ENCODE data around the gene MAGT1.
A peak's percentile ranks its signal among the peaks of the same experiment; 100 is the strongest.

MAGT1 gene

GRCh38 chrX:77788050-77788449 is 107.2 kb downstream of the MAGT1 start:
- WGBS (ENCODE audit: extremely low coverage, insufficient coverage, low lambda C conversion rate), result no CpG with 5 or more reads among the region's 2 CpGs

GRCh38 chrX:77786365-77786680 is 108.9 kb downstream of the MAGT1 start:
- WGBS (ENCODE audit: extremely low coverage, insufficient coverage, low lambda C conversion rate), result no CpG with 5 or more reads among the region's 5 CpGs

More at GRCh38 chrX:77788050-77788449, 107.2 kb downstream of the MAGT1 start:
- no peaks in the 10 kb centered on the region for H3K36me3 ChIP-seq (ENCODE audit: control insufficient read depth, insufficient read depth, low read length)
- H3K79me1 ChIP-seq (ENCODE audit: low read length), result no peaks in the 10 kb centered on the region
- H3K9ac ChIP-seq (ENCODE audit: low read length), result no peak overlapping the region
- H3K4me3 ChIP-seq (ENCODE audit: low read length), result no peak overlapping the region
- H3K4me1 ChIP-seq (ENCODE audit: control insufficient read depth, low read depth, low read length), result no peaks in the 10 kb centered on the region
- H2BK15ac ChIP-seq (replicated peaks; ENCODE audit: low read depth), result no peak overlapping the region
- H3K27me3 ChIP-seq (ENCODE audit: insufficient read depth, low read length, poor library complexity), result no peaks in the 10 kb centered on the region
- no peak overlapping the region for H2BK120ac ChIP-seq (ENCODE audit: low read depth, low read length)
- H4K8ac ChIP-seq (ENCODE audit: low read depth, low read length), result no peak overlapping the region
- H3K4ac ChIP-seq (ENCODE audit: low read depth, low read length), result no peak overlapping the region
- no peak overlapping the region for H3K23ac ChIP-seq (ENCODE audit: low read length)
- DNase-seq, result peak; percentile 3
- no peak overlapping the region for H3K4me2 ChIP-seq (ENCODE audit: low read length)
- H3K56ac ChIP-seq (ENCODE audit: low read length), result no peak overlapping the region
- no peak overlapping the region for H2BK5ac ChIP-seq (ENCODE audit: low read length)
- H3K27ac ChIP-seq (ENCODE audit: low read depth, low read length), result no peak overlapping the region
- H2AK5ac ChIP-seq (ENCODE audit: low read length), result no peak overlapping the region
- H3K79me2 ChIP-seq (ENCODE audit: control insufficient read depth, insufficient read depth, low read length), result peaks cover 23% of the 10 kb centered on the region
- H3K18ac ChIP-seq (ENCODE audit: low read length), result no peak overlapping the region
- no peak overlapping the region for H4K5ac ChIP-seq (ENCODE audit: low read length)

GRCh38 chrX:77785486-77786364 is 109.5 kb downstream of the MAGT1 start, which contains the start of gene ATRX:
Gene ATRX, minus strand, starts transcription at chrX:77786216. Its CDS starts 215 bp downstream, at chrX:77786001.
- peak within 1 kb of the TSS; percentile 4 for H3K23ac ChIP-seq (ENCODE audit: low read length)
- H3K79me1 ChIP-seq (ENCODE audit: low read length), result no peaks in the 10 kb centered on the region
- no peak within 1 kb of the TSS for H4K5ac ChIP-seq (ENCODE audit: low read length)
- H3K4me1 ChIP-seq (ENCODE audit: control insufficient read depth, low read depth, low read length), result no peaks in the 10 kb centered on the region
- H4K8ac ChIP-seq (ENCODE audit: low read depth, low read length), result no peak within 1 kb of the TSS
- peak within 1 kb of the TSS; percentile 91 for H3K9ac ChIP-seq (ENCODE audit: low read length)
- no peaks in the 10 kb centered on the region for H3K36me3 ChIP-seq (ENCODE audit: control insufficient read depth, insufficient read depth, low read length)
- peak within 1 kb of the TSS; percentile 3 for H3K4me2 ChIP-seq (ENCODE audit: low read length)
- H2BK120ac ChIP-seq (ENCODE audit: low read depth, low read length), result no peak within 1 kb of the TSS
- no peaks in the 10 kb centered on the region for H3K27me3 ChIP-seq (ENCODE audit: insufficient read depth, low read length, poor library complexity)
- peak; percentile 91 for DNase-seq
- H2BK15ac ChIP-seq (replicated peaks; ENCODE audit: low read depth), result no peak within 1 kb of the TSS
- no peak within 1 kb of the TSS for H2BK5ac ChIP-seq (ENCODE audit: low read length)
- H3K18ac ChIP-seq (ENCODE audit: low read length), result peak within 1 kb of the TSS; percentile 33
- H3K4me3 ChIP-seq (ENCODE audit: low read length), result peak within 1 kb of the TSS; percentile 60
- peak within 1 kb of the TSS; percentile 60 for H3K27ac ChIP-seq (ENCODE audit: low read depth, low read length)
- no CpG with 5 or more reads among the region's 61 CpGs for WGBS (ENCODE audit: extremely low coverage, insufficient coverage, low lambda C conversion rate)
- no peak within 1 kb of the TSS for H2AK5ac ChIP-seq (ENCODE audit: low read length)
- peak within 1 kb of the TSS; percentile 82 for H3K56ac ChIP-seq (ENCODE audit: low read length)
- H3K79me2 ChIP-seq (ENCODE audit: control insufficient read depth, insufficient read depth, low read length), result peaks cover 38% of the 10 kb centered on the region
- H3K4ac ChIP-seq (ENCODE audit: low read depth, low read length), result peak within 1 kb of the TSS; percentile 62

More at GRCh38 chrX:77786365-77786680, 108.9 kb downstream of the MAGT1 start:
- H2AK5ac ChIP-seq (ENCODE audit: low read length), result no peak overlapping the region
- H3K23ac ChIP-seq (ENCODE audit: low read length), result no peak overlapping the region
- H4K8ac ChIP-seq (ENCODE audit: low read depth, low read length), result no peak overlapping the region
- H2BK120ac ChIP-seq (ENCODE audit: low read depth, low read length), result no peak overlapping the region
- peak overlapping the region; percentile 15 for H3K56ac ChIP-seq (ENCODE audit: low read length)
- H3K18ac ChIP-seq (ENCODE audit: low read length), result no peak overlapping the region
- no peak overlapping the region for H2BK5ac ChIP-seq (ENCODE audit: low read length)
- H3K4ac ChIP-seq (ENCODE audit: low read depth, low read length), result no peak overlapping the region
- no peaks in the 10 kb centered on the region for H3K36me3 ChIP-seq (ENCODE audit: control insufficient read depth, insufficient read depth, low read length)
- H3K4me2 ChIP-seq (ENCODE audit: low read length), result no peak overlapping the region
- no peak overlapping the region for H3K4me3 ChIP-seq (ENCODE audit: low read length)
- H2BK15ac ChIP-seq (replicated peaks; ENCODE audit: low read depth), result no peak overlapping the region
- no peak for DNase-seq
- H3K27me3 ChIP-seq (ENCODE audit: insufficient read depth, low read length, poor library complexity), result no peaks in the 10 kb centered on the region
- peaks cover 33% of the 10 kb centered on the region for H3K79me2 ChIP-seq (ENCODE audit: control insufficient read depth, insufficient read depth, low read length)
- H3K4me1 ChIP-seq (ENCODE audit: control insufficient read depth, low read depth, low read length), result no peaks in the 10 kb centered on the region
- no peak overlapping the region for H4K5ac ChIP-seq (ENCODE audit: low read length)
- no peak overlapping the region for H3K27ac ChIP-seq (ENCODE audit: low read depth, low read length)
- H3K9ac ChIP-seq (ENCODE audit: low read length), result no peak overlapping the region
- no peaks in the 10 kb centered on the region for H3K79me1 ChIP-seq (ENCODE audit: low read length)

- H2BK5ac ChIP-seq (ENCODE audit: low read length), result no peak overlapping the region
- peaks cover 70% of the 10 kb centered on the region for H3K79me2 ChIP-seq (ENCODE audit: control insufficient read depth, insufficient read depth, low read length)
- H3K4ac ChIP-seq (ENCODE audit: low read depth, low read length), result no peak overlapping the region
These were observed 115.5 kb downstream of the MAGT1 start for GRCh38 chrX:77779695-77780094.

GRCh38 chrX:77776659-77777058 is 118.6 kb downstream of the MAGT1 start:
- no peak overlapping the region for H2AK5ac ChIP-seq (ENCODE audit: low read length)
- no peak overlapping the region for H3K18ac ChIP-seq (ENCODE audit: low read length)
- no peaks in the 10 kb centered on the region for H3K4me1 ChIP-seq (ENCODE audit: control insufficient read depth, low read depth, low read length)
- H2BK15ac ChIP-seq (replicated peaks; ENCODE audit: low read depth), result no peak overlapping the region
- no peak overlapping the region for H3K56ac ChIP-seq (ENCODE audit: low read length)
- no peak overlapping the region for H3K9ac ChIP-seq (ENCODE audit: low read length)
- no peak overlapping the region for H3K4me3 ChIP-seq (ENCODE audit: low read length)
- no peak overlapping the region for H2BK5ac ChIP-seq (ENCODE audit: low read length)
- no peak overlapping the region for H3K23ac ChIP-seq (ENCODE audit: low read length)
- peaks cover 69% of the 10 kb centered on the region for H3K79me2 ChIP-seq (ENCODE audit: control insufficient read depth, insufficient read depth, low read length)
- H4K8ac ChIP-seq (ENCODE audit: low read depth, low read length), result no peak overlapping the region
- no peak overlapping the region for H2BK120ac ChIP-seq (ENCODE audit: low read depth, low read length)
- H3K4me2 ChIP-seq (ENCODE audit: low read length), result no peak overlapping the region
- no peak overlapping the region for H3K4ac ChIP-seq (ENCODE audit: low read depth, low read length)
- no peak for DNase-seq
- H3K36me3 ChIP-seq (ENCODE audit: control insufficient read depth, insufficient read depth, low read length), result no peaks in the 10 kb centered on the region
- no peaks in the 10 kb centered on the region for H3K79me1 ChIP-seq (ENCODE audit: low read length)
- H4K5ac ChIP-seq (ENCODE audit: low read length), result no peak overlapping the region
- no peak overlapping the region for H3K27ac ChIP-seq (ENCODE audit: low read depth, low read length)
- WGBS (ENCODE audit: extremely low coverage, insufficient coverage, low lambda C conversion rate), result no CpG with 5 or more reads among the region's 2 CpGs
- H3K27me3 ChIP-seq (ENCODE audit: insufficient read depth, low read length, poor library complexity), result no peaks in the 10 kb centered on the region

More at GRCh38 chrX:77779695-77780094, 115.5 kb downstream of the MAGT1 start:
- WGBS (ENCODE audit: extremely low coverage, insufficient coverage, low lambda C conversion rate), result no CpG with 5 or more reads among the region's 3 CpGs
- H4K8ac ChIP-seq (ENCODE audit: low read depth, low read length), result no peak overlapping the region
- H2AK5ac ChIP-seq (ENCODE audit: low read length), result no peak overlapping the region
- H3K23ac ChIP-seq (ENCODE audit: low read length), result no peak overlapping the region
- H3K4me3 ChIP-seq (ENCODE audit: low read length), result no peak overlapping the region
- no peaks in the 10 kb centered on the region for H3K4me1 ChIP-seq (ENCODE audit: control insufficient read depth, low read depth, low read length)
- H3K18ac ChIP-seq (ENCODE audit: low read length), result no peak overlapping the region
- H3K36me3 ChIP-seq (ENCODE audit: control insufficient read depth, insufficient read depth, low read length), result no peaks in the 10 kb centered on the region
- H2BK120ac ChIP-seq (ENCODE audit: low read depth, low read length), result no peak overlapping the region
- no peak overlapping the region for H3K56ac ChIP-seq (ENCODE audit: low read length)
- no peak overlapping the region for H4K5ac ChIP-seq (ENCODE audit: low read length)
- H3K4me2 ChIP-seq (ENCODE audit: low read length), result no peak overlapping the region
- H3K27ac ChIP-seq (ENCODE audit: low read depth, low read length), result no peak overlapping the region
- H2BK15ac ChIP-seq (replicated peaks; ENCODE audit: low read depth), result no peak overlapping the region
- no peak overlapping the region for H3K9ac ChIP-seq (ENCODE audit: low read length)
- H3K27me3 ChIP-seq (ENCODE audit: insufficient read depth, low read length, poor library complexity), result no peaks in the 10 kb centered on the region
- no peak for DNase-seq
- H3K79me1 ChIP-seq (ENCODE audit: low read length), result no peaks in the 10 kb centered on the region
